HEK293 (cell line): ENCODE results near the gene IGLL1.

Source experiments
- ATF2 ChIP-seq: fragments of 450-650 bp; formaldehyde crosslinking; IDR thresholded peaks from 2 replicates; pipeline ENCODE4 v1.5.1; 2016; ENCODE audit warnings: missing biosample characterization, missing genetic modification characterization, low read depth
- IKZF3 ChIP-seq: fragments of 450-650 bp; IDR thresholded peaks from 2 replicates; pipeline ENCODE4 v1.5.0; 2018; ENCODE audit warnings: missing biosample characterization, mild to moderate bottlenecking, missing genetic modification characterization, moderate library complexity
- SETDB1 ChIP-seq: IDR thresholded peaks from one replicate; pipeline ENCODE4 v1.6.1; 2017; ENCODE audit warnings: mild to moderate bottlenecking, low read length, moderate library complexity, mixed read lengths; ENCODE audit not compliant: insufficient read length
- YY1 ChIP-seq: fragments of 450-650 bp; formaldehyde crosslinking; IDR thresholded peaks from 2 replicates; pipeline ENCODE4 v1.5.1; 2018; ENCODE audit warnings: missing biosample characterization, missing genetic modification characterization
- ZNF121 ChIP-seq: fragments of 450-650 bp; formaldehyde crosslinking; IDR thresholded peaks from 2 replicates; pipeline ENCODE4 v1.5.1; 2016; ENCODE audit warnings: missing biosample characterization, missing genetic modification characterization
- ZNF621 ChIP-seq: fragments of 450-650 bp; formaldehyde crosslinking; IDR thresholded peaks from 2 replicates; pipeline ENCODE4 v1.5.1; 2017; ENCODE audit warnings: missing biosample characterization, missing genetic modification characterization
- TF ChIP-seq, protein P1 (sequence below): fragments of 450-650 bp; formaldehyde crosslinking; IDR thresholded peaks from 2 replicates; pipeline ENCODE4 v1.5.1; 2016; ENCODE audit warnings: missing biosample characterization, missing genetic modification characterization

DNA sequence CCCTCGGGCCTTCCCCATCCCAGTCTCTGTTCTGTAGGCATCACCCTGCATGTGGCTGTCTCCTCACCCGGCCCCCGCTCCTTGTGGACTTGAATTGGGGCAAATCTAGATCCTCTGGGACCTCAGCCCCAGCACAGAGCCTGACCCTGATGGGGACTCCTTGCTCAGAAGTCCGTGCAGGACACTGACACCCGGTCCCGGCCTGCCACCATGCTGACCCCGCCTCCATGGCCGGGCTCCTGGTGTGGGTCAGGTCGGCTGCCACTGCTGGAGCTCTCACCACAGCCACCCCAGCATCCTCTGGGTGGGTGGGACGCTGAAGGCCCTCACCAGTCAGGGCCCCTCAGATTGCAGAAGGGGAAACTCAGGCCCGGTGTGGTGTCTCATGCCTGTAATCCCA lies 1.8 kb downstream of the IGLL1 start:
- TF ChIP-seq ZNF121 (tag by site-specific recombination), result no peak
- TF ChIP-seq ATF2, result no peak
- TF ChIP-seq YY1 (tag by site-specific recombination), result no peak
- TF ChIP-seq IKZF3 (tag by site-specific recombination), result no peak
- TF ChIP-seq, protein P1, sequence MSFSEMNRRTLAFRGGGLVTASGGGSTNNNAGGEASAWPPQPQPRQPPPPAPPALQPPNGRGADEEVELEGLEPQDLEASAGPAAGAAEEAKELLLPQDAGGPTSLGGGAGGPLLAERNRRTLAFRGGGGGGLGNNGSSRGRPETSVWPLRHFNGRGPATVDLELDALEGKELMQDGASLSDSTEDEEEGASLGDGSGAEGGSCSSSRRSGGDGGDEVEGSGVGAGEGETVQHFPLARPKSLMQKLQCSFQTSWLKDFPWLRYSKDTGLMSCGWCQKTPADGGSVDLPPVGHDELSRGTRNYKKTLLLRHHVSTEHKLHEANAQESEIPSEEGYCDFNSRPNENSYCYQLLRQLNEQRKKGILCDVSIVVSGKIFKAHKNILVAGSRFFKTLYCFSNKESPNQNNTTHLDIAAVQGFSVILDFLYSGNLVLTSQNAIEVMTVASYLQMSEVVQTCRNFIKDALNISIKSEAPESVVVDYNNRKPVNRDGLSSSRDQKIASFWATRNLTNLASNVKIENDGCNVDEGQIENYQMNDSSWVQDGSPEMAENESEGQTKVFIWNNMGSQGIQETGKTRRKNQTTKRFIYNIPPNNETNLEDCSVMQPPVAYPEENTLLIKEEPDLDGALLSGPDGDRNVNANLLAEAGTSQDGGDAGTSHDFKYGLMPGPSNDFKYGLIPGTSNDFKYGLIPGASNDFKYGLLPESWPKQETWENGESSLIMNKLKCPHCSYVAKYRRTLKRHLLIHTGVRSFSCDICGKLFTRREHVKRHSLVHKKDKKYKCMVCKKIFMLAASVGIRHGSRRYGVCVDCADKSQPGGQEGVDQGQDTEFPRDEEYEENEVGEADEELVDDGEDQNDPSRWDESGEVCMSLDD, result no peak
- TF ChIP-seq SETDB1, result no peak
- TF ChIP-seq ZNF621 (tag by site-specific recombination), result no peak
